Psoas muscle (tissue), 8 donors: ENCODE measurements around the gene SEMA7A. TPM values are rescaled to one million over a fixed set of nuclear protein-coding genes. Genes with fewer than 3 reads are reported as not detected.
A peak's percentile ranks its signal among the peaks of the same experiment; 100 is the strongest.
"Not testable (repeated sequence)": the region's sequence is repeated elsewhere in the genome, so short reads cannot be mapped to it uniquely, and the experiment has no call there.

ENCODE experiments used
- ATAC-seq, 4 donors: fragments of 200-7000 bp; cut with Tn5 transposase; one replicate each; pipeline ENCODE4 v1.9.1; 2020; ENCODE audit warnings: moderate library complexity in 3 of 4, mild to moderate bottlenecking in 2 of 4
- DNase-seq, 2 donors: peaks; one replicate each; pipeline ENCODE4 v3.0.0-alpha.2; 2020
- H3K27ac ChIP-seq: fragments of 200-600 bp; one replicate; pipeline ENCODE4 v1.8.0; 2022
- H3K27me3 ChIP-seq, 3 donors: fragments of 200-600 bp in 1 of 3; one replicate each; pipeline versions ENCODE4 v1.6.1 to v1.8.0; 2013 to 2022; ENCODE audit warnings: low read length in 2 of 3, mild to moderate bottlenecking in 2 of 3, moderate library complexity in 1 of 3; ENCODE audit not compliant: insufficient read depth in 3 of 3
- H3K36me3 ChIP-seq, 2 donors: fragments of 200-600 bp in 1 of 2; one replicate each; pipeline versions ENCODE4 v1.6.1 to v1.8.0; 2013 to 2022; ENCODE audit warnings: low read depth in 1 of 2, mild to moderate bottlenecking in 1 of 2, moderate library complexity in 1 of 2; ENCODE audit not compliant: insufficient read depth in 1 of 2
- H3K4me1 ChIP-seq: fragments of 200-600 bp; one replicate; pipeline ENCODE4 v1.8.0; 2022
- H3K4me3 ChIP-seq: fragments of 200-600 bp; one replicate; pipeline ENCODE4 v1.8.0; 2022; ENCODE audit warnings: mild to moderate bottlenecking
- H3K9me3 ChIP-seq: fragments of 200-600 bp; one replicate; pipeline ENCODE4 v1.8.0; 2022
- CTCF ChIP-seq: fragments of 200-600 bp; IDR thresholded peaks from one replicate; pipeline ENCODE4 v1.8.0; 2022; ENCODE audit warnings: antibody characterized with exemption
- WGBS, 3 donors: extraction: QIAGEN DNeasy Blood & Tissue Kit; methylation state at CpG; one replicate each; pipeline versions ENCODE4 v1.1.6 to v1.1.7; 2013; 5-methylcytosine and 5-hydroxymethylcytosine counted together
- intact Hi-C, 2 donors: fragments of 100-400 bp; cut with DNase I; formaldehyde crosslinking; loops; one replicate each; pipeline versions ENCODE4 v1.11.0 to v1.14.2; 2022
- polyA plus RNA-seq, 3 donors: library from polyadenylated mRNA; stranded (reverse); fragments of 200-250 nt; gene quantifications; one replicate each; pipeline ENCODE4 v1.2.3, GENCODE V29; 2013
- total RNA-seq, 4 donors: library from RNA; stranded (reverse); fragmentation: NEBNext Ultra II Directional in 2 of 4; extraction: Animal tissue kit (Norgen Biotek cat#: 25700) in 2 of 4; gene quantifications; one replicate each; pipeline versions ENCODE4 v1.2.1 to v1.2.4, GENCODE V29; 2021 to 2023
- donor health status: healthy with polysubstance abuse.
- donor health status: DM: no; HTN: no; CAD: no; lungs with moderate emphysema.
- donor health status: Bipolar disorder and iron deficiency.
- donor health status: healthy.
- donor health status: DM: yes; HTN: yes; CAD: no.
- donor health status: DM: no; HTN: no; CAD: no.
- donor health status: DM: no; HTN: no; CAD: no.
- donor health status: DM: yes; HTN: yes; CAD: no.

SEMA7A gene
- total and polyA plus RNA-seq, 7 donors = 0.44 to 2.0 (median 1.2) TPM

GRCh38 chr15:74463634-74464033 is 29.9 kb upstream of the SEMA7A start:
- no peak for DNase-seq
- ATAC-seq = no peak
- intact Hi-C loops = loop anchor here in 1 of 2 donors (10.0 kb wide), 1 partner anchor 81 kb away; the partner anchor contains the start of gene ARID3B
- Histone ChIP-seq H3K27ac (no peak overlapping the region), H3K4me1 (peaks cover 12% of the 10 kb centered on the region), H3K36me3 (peaks cover 0 to 25% of the 10 kb centered on the region in 2 donors), H3K9me3 (no peaks in the 10 kb centered on the region), H3K27me3 (no peaks in the 10 kb centered on the region), H3K4me3 (no peak overlapping the region)
- no peak for TF ChIP-seq CTCF

GRCh38 chr15:74461847-74462511 is 28.2 kb upstream of the SEMA7A start:
- TF ChIP-seq CTCF = no peak
- Histone ChIP-seq H3K9me3 (no peaks in the 10 kb centered on the region), H3K36me3 (peaks cover 0 to 27% of the 10 kb centered on the region in 2 donors), H3K4me1 (peaks cover 12% of the 10 kb centered on the region), H3K4me3 (peak overlapping the region; percentile 96), H3K27me3 (no peaks in the 10 kb centered on the region), H3K27ac (peak overlapping the region; percentile 92)
- intact Hi-C loops = loop anchor here (2.0 to 10.0 kb wide), 2 partner anchors 79 to 83 kb away; partner anchors contain the start of gene ARID3B (in 2 of the 2)
- DNase-seq (no peak), ATAC-seq (no peak)
- 16 to 30% (median 21%) methylated on average over 8 of the region's 8 CpGs for WGBS, 3 donors

- intact Hi-C loops = loop anchor here (2.0 to 10.0 kb wide), 2 partner anchors 80 to 84 kb away; partner anchors contain the start of gene ARID3B (in 2 of the 2)
- DNase-seq (peak; percentile 98), ATAC-seq (peak; percentile 98 to 99 (median 98))
- Histone ChIP-seq H3K27ac (peak within 1 kb of the TSS; percentile 92), H3K36me3 (peaks cover 0 to 31% of the 10 kb centered on the region in 2 donors), H3K4me3 (peak within 1 kb of the TSS; percentile 96), H3K27me3 (no peaks in the 10 kb centered on the region), H3K9me3 (no peaks in the 10 kb centered on the region), H3K4me1 (peaks cover 12% of the 10 kb centered on the region)
- no peak for TF ChIP-seq CTCF
- 0% methylated on average over 53 to 54 of the region's 54 CpGs for WGBS, 3 donors
Observed at GRCh38 chr15:74460871-74461846, 27.4 kb upstream of the SEMA7A start, which contains the start of gene UBL7. UBL7 (minus strand) TSS chr15:74461160; CDS start chr15:74458867, 2,293 bp downstream.

- Histone ChIP-seq H3K4me1 (peaks cover 12% of the 10 kb centered on the region), H3K36me3 (peaks cover 0 to 34% of the 10 kb centered on the region in 2 donors), H3K27me3 (no peaks in the 10 kb centered on the region), H3K9me3 (no peaks in the 10 kb centered on the region), H3K27ac (peak overlapping the region; percentile 92), H3K4me3 (peak overlapping the region; percentile 96)
- 29 to 37% (median 33%) methylated on average over 2 of the region's 2 CpGs for WGBS, 3 donors
- ATAC-seq (no peak), DNase-seq (no peak)
- TF ChIP-seq CTCF = no peak
- intact Hi-C loops = loop anchor here (2.0 to 10.0 kb wide), 2 partner anchors 81 to 85 kb away; partner anchors contain the start of gene ARID3B (in 2 of the 2)
Observed at GRCh38 chr15:74460298-74460697, 26.5 kb upstream of the SEMA7A start.

- H3K36me3 ChIP-seq = peaks cover 0 to 39% of the 10 kb centered on the region in 2 donors
- not testable (repeated sequence) for H3K27me3 ChIP-seq, H3K9me3 ChIP-seq, DNase-seq, H3K27ac ChIP-seq, ATAC-seq
- peaks cover 12% of the 10 kb centered on the region for H3K4me1 ChIP-seq
- intact Hi-C loops = loop anchor here (2.0 to 10.0 kb wide), 2 partner anchors 81 to 85 kb away; partner anchors contain the start of gene ARID3B (in 2 of the 2)
- WGBS, 3 donors = 93 to 95% (median 94%) methylated on average over 13 to 14 of the region's 14 CpGs
- H3K4me3 ChIP-seq = peak overlapping the region; percentile 96
Observed at GRCh38 chr15:74459798-74460197, 26.0 kb upstream of the SEMA7A start.
